ENCODE measurements around the gene CEP128. TPM values are rescaled to one million over a fixed set of nuclear protein-coding genes. Genes with fewer than 3 reads are reported as not detected.

The CEP128 gene
- polyA plus RNA-seq, 1 of the 3 experiments (the other 2 are of a cell fraction): 1.2 TPM

- ChIA-PET POLR2A (no interaction called here), CTCF (no interaction called here)
- peaks cover 0 to 7% of the 10 kb centered on the region in 2 experiments; a peak in 2 of 4 replicates for H3K4me1 ChIP-seq (ENCODE audit: control insufficient read depth in 1 of 2, insufficient read depth in 2 of 2, low read depth in 1 of 2, low read length in 1 of 2)
- no peak for DNase-seq
- H3K27ac ChIP-seq (ENCODE audit: low read depth in 2 of 2, low read length in 1 of 2): no peak overlapping the region
- H3K9ac ChIP-seq: no peak overlapping the region
- no peaks in the 10 kb centered on the region for H3K9me2 ChIP-seq
- H3F3A ChIP-seq (replicated peaks; ENCODE audit: insufficient read depth): no peaks in the 10 kb centered on the region
- TF ChIP-seq FOXM1 (IDR thresholded peaks at IDR 0.05; ENCODE audit: low read depth): no peak
- no peak for TF ChIP-seq MAX (IDR thresholded peaks at IDR 0.05; ENCODE audit: low read depth)
- no peak for TF ChIP-seq NRF1 (IDR thresholded peaks at IDR 0.05; ENCODE audit: low read depth, low read length)
- no peak for TF ChIP-seq REST (IDR thresholded peaks at IDR 0.05; ENCODE audit: low read depth, low read length)
- no peak for TF ChIP-seq IRF3 (IDR thresholded peaks at IDR 0.05; ENCODE audit: low read depth, low read length)
- no peak for TF ChIP-seq TCF12 (IDR thresholded peaks at IDR 0.05)
- TF ChIP-seq GATA2 (CRISPR knock-in tag; IDR thresholded peaks at IDR 0.05): no peak
- TF ChIP-seq PBX3 (IDR thresholded peaks at IDR 0.05): no peak
- no peak for TF ChIP-seq FOXJ3 (CRISPR knock-in tag; IDR thresholded peaks at IDR 0.05)
- TF ChIP-seq RXRA (IDR thresholded peaks at IDR 0.05; ENCODE audit: borderline replicate concordance, low read depth): no peak
- no peak for TF ChIP-seq CTCF (IDR thresholded peaks at IDR 0.05)
- TF ChIP-seq JUND (IDR thresholded peaks at IDR 0.05): no peak
- no peak for TF ChIP-seq GABPA (IDR thresholded peaks at IDR 0.05; ENCODE audit: low read depth)
- no peak for TF ChIP-seq SIN3A (IDR thresholded peaks at IDR 0.05; ENCODE audit: borderline replicate concordance, low read depth, low read length)
- H4K20me1 ChIP-seq (ENCODE audit: insufficient read depth): no peaks in the 10 kb centered on the region
- no peaks in the 10 kb centered on the region for H3K79me2 ChIP-seq (ENCODE audit: insufficient read depth)
- no peaks in the 10 kb centered on the region for H3K9me3 ChIP-seq
- no peak overlapping the region for H3K4me2 ChIP-seq
- H3K36me3 ChIP-seq (replicated peaks in 1 of 2; ENCODE audit: control insufficient read depth in 1 of 2, insufficient read depth in 2 of 2, low read length in 1 of 2): no peaks in the 10 kb centered on the region
- H2AFZ ChIP-seq (ENCODE audit: low read depth): no peak overlapping the region
- no peak overlapping the region for H3K4me3 ChIP-seq (ENCODE audit: low read depth in 2 of 2, low read length in 1 of 2)
- H3K27me3 ChIP-seq (ENCODE audit: insufficient read depth): no peaks in the 10 kb centered on the region
These were observed 332.5 kb downstream of the CEP128 start for GRCh38 chr14:80609055-80609454.

All from SK-N-SH (cell line).